Fibroblast of mammary gland (primary cell): Measurements from ENCODE around the gene LAP3.

Experiments used
- DNase-seq: peaks from one replicate; pipeline ENCODE4 v3.0.0-alpha.2; 2010; ENCODE audit warnings: low read depth
- H3K4me3 ChIP-seq: 2 replicates; pipeline ENCODE4 v1.5.1; 2011; ENCODE audit warnings: low read depth, mild to moderate bottlenecking, low read length, moderate library complexity; ENCODE audit not compliant: control insufficient read depth
- CTCF ChIP-seq: conservative IDR thresholded peaks from 2 replicates; pipeline ENCODE4 v1.5.1; 2011; ENCODE audit warnings: low read depth, low read length, inconsistent platforms; ENCODE audit not compliant: control insufficient read depth, insufficient read depth

LAP3 gene

DNA sequence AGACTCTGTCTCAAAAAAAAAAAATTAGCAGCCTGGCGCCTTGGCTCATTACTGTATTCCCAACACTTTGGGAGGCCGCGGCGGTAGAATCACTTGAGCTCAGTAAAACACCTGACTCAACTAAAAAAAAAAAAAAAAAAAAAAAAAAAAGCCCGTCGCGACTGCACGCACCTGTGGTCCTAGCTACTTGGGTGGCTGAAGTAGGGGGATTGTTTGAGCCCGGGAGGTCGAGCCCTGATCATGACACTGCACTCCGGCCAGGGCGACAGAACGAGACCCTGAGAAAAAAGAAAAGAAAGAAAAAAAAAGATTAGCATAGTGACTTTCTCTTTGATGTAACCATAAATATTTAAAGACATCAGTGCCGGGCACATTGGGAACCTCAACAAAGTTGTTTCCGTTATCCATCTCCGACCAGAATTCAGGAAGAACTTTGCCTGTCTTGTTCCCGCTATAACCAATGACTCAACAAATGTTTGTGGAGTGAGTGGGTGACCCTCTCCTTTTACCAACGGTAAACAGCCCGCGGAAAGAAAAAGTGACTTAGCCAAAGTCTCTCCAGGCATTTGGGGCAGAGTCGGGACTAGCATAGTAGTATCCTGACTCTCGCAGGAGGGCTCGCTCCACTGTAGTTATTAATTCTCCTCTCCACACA, 36.9 kb downstream of the LAP3 start:
- peak overlapping the region; percentile 85 for H3K4me3 ChIP-seq
- peak; percentile 87 for DNase-seq
- TF ChIP-seq CTCF: no peak

GRCh38 chr4:17614416-17615299, 37.7 kb downstream of the LAP3 start, which contains the start of gene MED28:
MED28 (plus strand) TSS chr4:17614641; CDS start chr4:17614655, 14 bp downstream.
- DNase-seq: peak; percentile 95
- peak within 1 kb of the TSS; percentile 85 for H3K4me3 ChIP-seq
- TF ChIP-seq CTCF: no peak

DNA sequence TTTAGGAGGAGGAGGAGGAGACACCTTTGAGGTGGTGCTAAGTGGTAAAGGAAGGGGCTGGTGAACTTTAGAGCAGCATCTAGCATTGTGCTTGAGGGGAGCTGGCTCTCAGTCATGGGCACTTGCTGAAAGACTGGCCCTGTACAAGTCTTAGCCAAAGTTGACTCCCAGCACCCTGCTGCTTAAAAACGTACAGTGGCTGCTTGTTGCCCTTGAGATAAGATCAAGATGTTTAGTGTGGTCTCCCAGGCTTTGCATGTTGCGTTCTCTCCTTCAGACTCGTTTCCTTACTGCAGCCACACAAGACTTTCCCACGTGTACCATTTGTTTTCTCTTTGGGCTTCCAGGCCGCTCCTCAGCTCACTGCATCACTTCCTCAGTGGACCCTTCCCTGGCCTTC, 39.3 kb downstream of the LAP3 start:
- H3K4me3 ChIP-seq: peak overlapping the region; percentile 17
- no peak for DNase-seq
- no peak for TF ChIP-seq CTCF

GRCh38 chr4:17618926-17619325, 41.9 kb downstream of the LAP3 start:
- TF ChIP-seq CTCF: no peak

GRCh38 chr4:17619416-17620105, 42.6 kb downstream of the LAP3 start:
- peak; percentile 88 for DNase-seq
- peak overlapping the region; percentile 1 for H3K4me3 ChIP-seq
- TF ChIP-seq CTCF: no peak

More at GRCh38 chr4:17618926-17619325, 41.9 kb downstream of the LAP3 start:
- peak; percentile 20 for DNase-seq
- no peak overlapping the region for H3K4me3 ChIP-seq

- DNase-seq: peak; percentile 88
- TF ChIP-seq CTCF: no peak
- no peak overlapping the region for H3K4me3 ChIP-seq
Observed at GRCh38 chr4:17623451-17624001, 46.5 kb downstream of the LAP3 start.
